Airway epithelial cell (primary cell): Measurements from ENCODE around the gene OR51A2. TPM values are rescaled to one million over a fixed set of nuclear protein-coding genes. Genes with fewer than 3 reads are reported as not detected.

ENCODE experiments used
- total RNA-seq: library from RNA; depleted of rRNA; stranded (reverse); fragments of >200 nt; gene quantifications from 2 replicates; pipeline ENCODE4 v1.2.3, GENCODE V29; 2015

Gene OR51A2
- total RNA-seq: not detected in 2 replicates

GRCh38 chr11:4955613-4956012 lies at the start of gene OR51A2:
Gene OR51A2 (minus strand): TSS chr11:4955713. CDS start chr11:4955713, 0 bp downstream.

GRCh38 chr11:4994551-4994950 lies 39.0 kb upstream of the OR51A2 start, which contains the start of gene OR51L1:
Gene OR51L1 (plus strand): TSS chr11:4994851. CDS start chr11:4998983, 4,132 bp downstream.

GRCh38 chr11:4947505-4947904 lies 8.0 kb downstream of the OR51A2 start, which contains the start of gene OR51A4:
Gene OR51A4 (minus strand): TSS chr11:4947605. CDS start chr11:4947100, 505 bp downstream.

GRCh38 chr11:4924239-4924638 lies 31.3 kb downstream of the OR51A2 start, which contains the start of gene OR51G1:
Gene OR51G1 (minus strand): TSS chr11:4924339. CDS start chr11:4924339, 0 bp downstream.

GRCh38 chr11:4919250-4919649 lies 36.3 kb downstream of the OR51A2 start, which contains the start of gene OR51G2:
Gene OR51G2 (minus strand): TSS chr11:4919350. CDS start chr11:4915663, 3,687 bp downstream.

Other genes starting within 250 kb of the OR51A2 start
- not detected in 2 replicates for gene OR51F1, start 185.8 kb downstream of the OR51A2 start, total RNA-seq
- gene OR52R1, start 151.3 kb downstream of the OR51A2 start, total RNA-seq: not detected in 2 replicates
- not detected in 2 replicates for gene OR51F2, start 134.4 kb downstream of the OR51A2 start, total RNA-seq
- gene OR51S1, start 106.5 kb downstream of the OR51A2 start, total RNA-seq: not detected in 2 replicates
- not detected in 2 replicates for gene OR51T1, start 73.8 kb downstream of the OR51A2 start, total RNA-seq
- gene OR51A7, start 51.9 kb downstream of the OR51A2 start, total RNA-seq: not detected in 2 replicates
- not detected in 2 replicates for gene OR51G2, start 36.4 kb downstream of the OR51A2 start, total RNA-seq
- gene OR51G1, start 31.4 kb downstream of the OR51A2 start, total RNA-seq: not detected in 2 replicates
- not detected in 2 replicates for gene OR51A4, start 8.1 kb downstream of the OR51A2 start, total RNA-seq
- gene OR51L1, start 39.1 kb upstream of the OR51A2 start, total RNA-seq: not detected in 2 replicates
- not detected in 2 replicates for gene OR52J3, start 90.8 kb upstream of the OR51A2 start, total RNA-seq
- not detected in 2 replicates for gene OR52E2, start 103.9 kb upstream of the OR51A2 start, total RNA-seq
- not detected in 2 replicates for gene OR52E1, start 113.9 kb upstream of the OR51A2 start, total RNA-seq
- not detected in 2 replicates for gene OR52A5, start 182.6 kb upstream of the OR51A2 start, total RNA-seq
- not detected in 2 replicates for gene OR52A1, start 199.0 kb upstream of the OR51A2 start, total RNA-seq
- gene OR51V1, start 245.0 kb upstream of the OR51A2 start, total RNA-seq: not detected in 2 replicates